HCT116 (cell line): ENCODE measurements around the gene TAMALIN.

ENCODE experiments used
- CEBPB ChIP-seq: IDR thresholded peaks from 2 replicates; pipeline ENCODE4 v1.6.1; 2012; ENCODE audit warnings: low read depth
- EGR1 ChIP-seq: IDR thresholded peaks from 2 replicates; pipeline ENCODE4 v1.6.1; 2012; ENCODE audit warnings: low read depth
- EZH2 ChIP-seq: fragments of 200-600 bp; sonication (generic); IDR thresholded peaks from 2 replicates; pipeline ENCODE4 v1.6.1; 2017; ENCODE audit warnings: antibody characterized with exemption, mixed run types
- JUND ChIP-seq: IDR thresholded peaks from 2 replicates; pipeline ENCODE4 v1.6.1; 2012
- POLR2A ChIP-seq: IDR thresholded peaks from 2 replicates; pipeline ENCODE4 v1.7.0; 2011; ENCODE audit warnings: borderline replicate concordance; ENCODE audit not compliant: insufficient read depth, insufficient read length; ENCODE audit errors: extremely low read depth
- POLR2AphosphoS5 ChIP-seq: IDR thresholded peaks from 2 replicates; pipeline ENCODE4 v1.6.1; 2011; ENCODE audit warnings: mild to moderate bottlenecking, low read depth, low read length, moderate library complexity
- RAD21 ChIP-seq: IDR thresholded peaks from 2 replicates; pipeline ENCODE4 v1.6.1; 2012; ENCODE audit warnings: low read depth, mild to moderate bottlenecking
- SP1 ChIP-seq: IDR thresholded peaks from 2 replicates; pipeline ENCODE4 v1.6.1; 2012; ENCODE audit warnings: low read depth
- TCF7L2 ChIP-seq: IDR thresholded peaks from 2 replicates; pipeline ENCODE4 v1.7.0; 2011; ENCODE audit warnings: borderline replicate concordance, inconsistent platforms; ENCODE audit not compliant: insufficient read depth, insufficient read length; ENCODE audit errors: extremely low read depth
- TF ChIP-seq, protein P1 (sequence below), 3 experiments: fragments of 200-600 bp in 1 of 3; sonication (generic) in 1 of 3; IDR thresholded peaks in 2 of 3; conservative IDR thresholded peaks in 1 of 3; 2 replicates each; pipeline ENCODE4 v1.5.1; 2012 to 2017; ENCODE audit warnings: low read depth in 2 of 3, low read length in 2 of 3, antibody characterized with exemption in 1 of 3, borderline replicate concordance in 1 of 3, control low read depth in 1 of 3, mild to moderate bottlenecking in 1 of 3, mixed read lengths in 1 of 3, mixed run types in 1 of 3, moderate library complexity in 1 of 3; ENCODE audit not compliant: insufficient read depth in 1 of 3
- TF ChIP-seq, protein P2 (sequence below): IDR thresholded peaks from 2 replicates; pipeline ENCODE4 v1.6.1; 2012
- TF ChIP-seq, protein P3 (sequence below): IDR thresholded peaks from 2 replicates; pipeline ENCODE4 v1.6.1; 2012

DNA sequence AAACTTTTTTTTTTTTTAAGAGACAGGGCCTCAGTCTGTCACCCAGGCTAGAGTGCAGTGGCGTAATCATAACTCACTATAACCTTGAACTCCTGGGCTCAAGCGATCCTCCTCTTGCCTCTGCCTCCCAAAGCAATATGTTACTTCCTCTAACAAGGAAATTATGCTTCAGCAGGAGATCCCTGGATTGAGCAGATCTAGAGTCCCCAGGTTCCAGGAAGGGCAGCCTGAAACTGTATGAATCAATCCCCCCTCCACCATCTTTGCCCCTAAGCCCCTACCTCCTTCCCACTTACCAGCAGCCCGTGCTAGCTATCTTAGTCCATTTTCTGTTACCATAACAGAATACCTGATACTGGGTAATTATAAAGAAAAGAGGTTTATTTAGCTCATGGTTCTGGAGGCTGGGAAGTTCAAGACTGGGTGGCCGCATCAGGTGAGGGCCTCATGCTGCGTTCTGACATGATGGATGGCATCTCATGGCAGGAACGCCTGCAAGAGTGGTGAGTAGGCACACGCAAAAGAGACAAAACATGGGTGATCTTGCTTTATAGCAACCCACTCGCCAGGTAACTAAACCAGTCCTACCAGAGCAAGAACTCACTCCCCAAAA, 5.0 kb downstream of the TAMALIN start:
- TF ChIP-seq CEBPB: no peak
- TF ChIP-seq, protein P1, sequence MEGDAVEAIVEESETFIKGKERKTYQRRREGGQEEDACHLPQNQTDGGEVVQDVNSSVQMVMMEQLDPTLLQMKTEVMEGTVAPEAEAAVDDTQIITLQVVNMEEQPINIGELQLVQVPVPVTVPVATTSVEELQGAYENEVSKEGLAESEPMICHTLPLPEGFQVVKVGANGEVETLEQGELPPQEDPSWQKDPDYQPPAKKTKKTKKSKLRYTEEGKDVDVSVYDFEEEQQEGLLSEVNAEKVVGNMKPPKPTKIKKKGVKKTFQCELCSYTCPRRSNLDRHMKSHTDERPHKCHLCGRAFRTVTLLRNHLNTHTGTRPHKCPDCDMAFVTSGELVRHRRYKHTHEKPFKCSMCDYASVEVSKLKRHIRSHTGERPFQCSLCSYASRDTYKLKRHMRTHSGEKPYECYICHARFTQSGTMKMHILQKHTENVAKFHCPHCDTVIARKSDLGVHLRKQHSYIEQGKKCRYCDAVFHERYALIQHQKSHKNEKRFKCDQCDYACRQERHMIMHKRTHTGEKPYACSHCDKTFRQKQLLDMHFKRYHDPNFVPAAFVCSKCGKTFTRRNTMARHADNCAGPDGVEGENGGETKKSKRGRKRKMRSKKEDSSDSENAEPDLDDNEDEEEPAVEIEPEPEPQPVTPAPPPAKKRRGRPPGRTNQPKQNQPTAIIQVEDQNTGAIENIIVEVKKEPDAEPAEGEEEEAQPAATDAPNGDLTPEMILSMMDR (IDR thresholded peaks at IDR 0.05 in 2 of 3, conservative IDR thresholded peaks at IDR 0.05 in 1 of 3; ENCODE audit: borderline replicate concordance in 1 of 3, insufficient read depth in 1 of 3, low read depth in 2 of 3, low read length in 2 of 3): no peak
- no peak for TF ChIP-seq RAD21
- TF ChIP-seq POLR2AphosphoS5: no peak
- TF ChIP-seq TCF7L2: no peak
- TF ChIP-seq, protein P2, sequence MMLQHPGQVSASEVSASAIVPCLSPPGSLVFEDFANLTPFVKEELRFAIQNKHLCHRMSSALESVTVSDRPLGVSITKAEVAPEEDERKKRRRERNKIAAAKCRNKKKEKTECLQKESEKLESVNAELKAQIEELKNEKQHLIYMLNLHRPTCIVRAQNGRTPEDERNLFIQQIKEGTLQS: no peak
- TF ChIP-seq SP1: no peak
- no peak for TF ChIP-seq EGR1
- TF ChIP-seq EZH2: no peak
- no peak for TF ChIP-seq JUND
- no peak for TF ChIP-seq POLR2A
- TF ChIP-seq, protein P3, sequence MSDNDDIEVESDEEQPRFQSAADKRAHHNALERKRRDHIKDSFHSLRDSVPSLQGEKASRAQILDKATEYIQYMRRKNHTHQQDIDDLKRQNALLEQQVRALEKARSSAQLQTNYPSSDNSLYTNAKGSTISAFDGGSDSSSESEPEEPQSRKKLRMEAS: no peak
